GM18870 (cell line): ENCODE results near the gene OR1L1.

Source experiments
- ATAC-seq: cut with Tn5 transposase; IDR thresholded peaks from one replicate; pipeline ENCODE4 v1.9.1; 2021; ENCODE audit warnings: moderate library complexity; ENCODE audit not compliant: unreplicated experiment

Gene OR1L1, protein sequence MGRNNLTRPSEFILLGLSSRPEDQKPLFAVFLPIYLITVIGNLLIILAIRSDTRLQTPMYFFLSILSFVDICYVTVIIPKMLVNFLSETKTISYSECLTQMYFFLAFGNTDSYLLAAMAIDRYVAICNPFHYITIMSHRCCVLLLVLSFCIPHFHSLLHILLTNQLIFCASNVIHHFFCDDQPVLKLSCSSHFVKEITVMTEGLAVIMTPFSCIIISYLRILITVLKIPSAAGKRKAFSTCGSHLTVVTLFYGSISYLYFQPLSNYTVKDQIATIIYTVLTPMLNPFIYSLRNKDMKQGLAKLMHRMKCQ

DNA sequence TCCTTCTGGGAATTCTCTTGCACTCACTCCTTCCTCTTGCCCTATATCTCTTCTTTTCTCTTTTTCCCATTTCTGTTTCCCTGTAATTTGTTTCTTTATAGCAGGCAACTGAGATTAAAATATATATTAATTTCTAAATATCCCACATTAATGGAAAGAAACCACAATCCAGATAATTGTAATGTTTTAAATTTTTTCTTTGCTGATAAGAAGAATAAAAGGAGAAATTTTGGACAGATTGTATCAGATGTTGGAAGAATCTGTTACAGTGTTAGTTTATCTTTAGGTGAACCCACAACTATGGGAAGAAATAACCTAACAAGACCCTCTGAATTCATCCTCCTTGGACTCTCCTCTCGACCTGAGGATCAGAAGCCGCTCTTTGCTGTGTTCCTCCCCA is at the start of gene OR1L1:
TSS of gene OR1L1 (plus strand) at position 301 of the 400 bp plus-strand sequence. CDS start at position 301, 0 bp downstream.
- ATAC-seq = no peak

DNA sequence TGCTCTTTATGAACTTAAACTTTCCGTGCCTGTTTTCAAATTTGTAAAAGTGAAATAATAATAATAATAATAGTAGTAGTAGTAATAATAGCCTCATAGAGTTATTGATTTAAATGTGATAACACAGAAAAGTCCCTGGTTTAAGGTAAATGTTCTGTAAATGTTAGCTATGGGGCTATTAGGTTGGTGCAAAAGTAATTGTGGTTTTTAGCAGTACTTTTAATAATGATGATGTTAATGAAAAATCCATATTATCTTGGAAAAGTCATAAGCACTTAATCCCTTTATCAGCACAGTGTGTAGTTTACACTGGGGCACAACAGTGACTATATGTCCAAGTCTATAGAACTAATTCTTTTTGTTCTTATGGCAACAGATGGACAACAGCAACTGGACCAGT is 47.2 kb upstream of the OR1L1 start, which contains the start of gene OR1Q1:
TSS of gene OR1Q1 (plus strand) at position 377 of the 400 bp plus-strand sequence. CDS start at position 377, 0 bp downstream.
- ATAC-seq = no peak

DNA sequence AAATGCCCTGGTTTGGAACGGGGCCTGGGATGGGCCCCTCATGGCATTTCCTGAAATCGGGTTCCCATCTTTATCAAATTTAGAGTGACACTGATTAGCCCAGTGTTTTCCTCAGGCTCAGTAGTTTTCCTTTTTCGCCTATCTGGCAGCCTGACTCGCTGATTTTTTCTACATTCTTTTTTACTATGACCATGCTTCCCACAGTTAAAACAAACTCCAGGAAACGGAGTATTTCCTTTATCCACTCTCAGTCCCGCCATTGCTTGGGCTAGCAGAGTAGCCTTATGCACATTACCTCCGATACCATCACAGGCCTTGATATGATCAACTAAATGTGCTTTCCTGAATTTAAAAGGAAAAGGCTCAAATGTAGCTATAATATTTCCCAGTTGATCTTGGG is 41.5 kb upstream of the OR1L1 start:
- no peak for ATAC-seq

DNA sequence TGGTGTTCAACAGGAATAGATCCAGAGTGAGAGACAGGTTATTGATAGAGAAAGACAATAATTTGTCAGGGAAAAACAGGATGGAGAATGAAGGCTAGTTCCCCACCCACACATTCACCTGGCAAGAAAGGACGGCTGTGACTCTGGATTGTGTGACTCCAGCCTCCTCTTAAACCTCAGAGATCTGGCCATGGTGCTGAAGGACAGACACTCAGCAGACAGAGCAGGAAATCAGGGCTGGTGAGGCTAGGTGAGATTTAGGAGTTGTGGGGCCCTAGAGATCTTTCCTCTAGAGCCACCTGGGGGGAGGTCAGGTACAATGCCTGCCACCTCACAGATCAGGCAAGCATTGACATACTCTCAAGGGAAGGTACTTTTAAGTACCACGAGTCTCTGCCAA is 19.3 kb upstream of the OR1L1 start:
- ATAC-seq = no peak

DNA sequence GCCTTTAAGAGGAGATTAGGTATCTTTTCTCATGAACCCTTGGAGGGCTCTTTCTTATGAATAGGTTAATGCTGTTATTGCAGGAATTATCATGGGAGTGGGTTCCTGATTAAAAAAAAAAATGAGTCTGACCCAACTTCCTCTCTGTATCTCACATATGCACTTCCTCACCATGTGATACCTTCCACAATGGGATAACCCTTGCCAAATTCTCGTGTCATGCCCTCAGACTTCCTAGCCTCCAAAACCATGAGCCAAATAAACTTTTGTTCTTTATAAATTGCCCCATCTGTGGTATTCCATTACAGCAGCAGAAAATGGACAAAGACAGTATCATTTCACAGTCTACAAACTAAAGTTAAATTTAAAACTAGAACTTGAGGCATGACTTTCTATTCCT is 5.1 kb upstream of the OR1L1 start:
- no peak for ATAC-seq

DNA sequence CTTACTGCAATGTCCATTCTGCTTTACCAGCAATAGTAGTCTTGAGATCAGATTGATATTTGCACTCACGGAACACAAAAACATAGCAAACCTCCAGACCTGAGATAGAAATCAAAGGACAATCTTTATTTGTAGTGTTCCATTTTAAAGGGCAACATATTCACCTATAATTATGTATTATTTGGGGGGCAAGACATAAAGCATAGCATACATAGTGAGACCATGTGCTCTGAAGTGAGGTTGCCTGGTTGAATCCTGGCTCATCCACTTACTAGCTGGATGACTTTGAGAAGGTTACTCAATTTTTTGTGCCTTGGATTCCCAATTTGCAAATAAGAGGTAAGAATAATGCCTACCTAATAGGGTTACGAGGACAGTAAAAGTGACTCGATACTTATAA is 4.0 kb upstream of the OR1L1 start, which contains the start of gene OR1B1:
TSS of gene OR1B1 (minus strand) at position 101 of the 400 bp plus-strand sequence.
- ATAC-seq = no peak

DNA sequence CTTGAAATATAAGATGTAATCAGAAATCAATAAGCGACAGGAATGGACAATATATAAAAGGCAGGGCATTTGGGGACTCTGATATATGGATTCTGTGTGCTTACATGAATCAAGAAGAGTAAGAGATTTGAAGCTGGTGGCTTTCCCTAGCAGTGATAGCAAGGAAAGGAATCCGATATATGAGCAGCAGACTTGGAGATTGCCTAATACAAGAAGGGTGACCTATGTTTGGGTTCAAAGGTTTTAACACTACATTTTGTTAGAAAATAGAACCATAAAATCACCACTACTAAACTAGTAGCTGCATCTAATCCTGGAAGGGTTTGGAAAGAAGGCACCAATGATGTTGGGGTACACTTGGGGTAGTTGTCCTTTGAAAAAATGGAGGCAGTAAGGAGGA is 11.0 kb downstream of the OR1L1 start:
- ATAC-seq = no peak

DNA sequence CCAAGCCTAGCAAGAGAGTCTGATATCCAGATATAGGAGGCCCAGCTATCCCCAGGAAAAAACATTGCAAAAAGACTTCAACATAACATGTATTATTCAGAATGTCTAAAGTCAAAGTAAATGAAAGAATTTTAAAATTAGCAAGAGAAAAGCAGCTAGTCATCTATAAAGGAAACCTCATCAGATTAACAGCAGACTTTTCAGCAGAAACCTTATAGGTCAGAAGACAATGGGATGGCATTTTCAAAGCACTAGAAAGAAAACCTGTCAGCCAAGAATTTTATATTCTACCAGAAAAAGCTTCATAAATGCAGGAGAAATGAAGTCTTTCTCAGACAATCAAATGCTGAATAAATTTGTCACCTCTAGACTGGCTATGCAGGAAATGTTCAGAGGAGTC is 23.3 kb downstream of the OR1L1 start:
- no peak for ATAC-seq

DNA sequence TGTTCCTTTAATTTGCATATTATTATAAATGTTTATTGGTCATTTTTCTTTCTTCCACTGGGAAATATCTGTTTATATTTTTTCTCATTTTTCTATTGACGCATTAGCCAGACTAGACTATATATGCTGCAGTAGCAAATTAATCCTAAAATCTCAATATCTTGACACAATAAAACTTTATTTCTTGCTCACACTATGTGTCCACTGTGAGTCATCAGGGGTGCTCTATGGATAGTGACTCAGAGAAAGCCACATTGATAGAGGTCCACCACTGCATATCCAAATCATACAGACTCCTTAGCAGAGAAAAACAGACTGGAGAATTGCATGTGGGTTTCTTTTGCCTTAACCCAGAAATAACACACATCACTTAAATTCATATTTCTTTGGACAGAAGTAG is 34.2 kb downstream of the OR1L1 start:
- no peak for ATAC-seq
